GM23338 (cell line): ENCODE measurements around the gene OR56A5. TPM values are rescaled to one million over a fixed set of nuclear protein-coding genes. Genes with fewer than 3 reads are reported as not detected.

ENCODE experiments used
- ATAC-seq: fragments of 200-7000 bp; cut with Tn5 transposase; 3 replicates; pipeline ENCODE4 v1.9.1; 2020
- DNase-seq: peaks from one replicate; pipeline ENCODE4 v3.0.0-alpha.2; 2015; ENCODE audit warnings: low spot score
- H2AFZ ChIP-seq: fragments of 200-600 bp; sonication (generic); 2 replicates; pipeline ENCODE4 v1.8.0; 2016; ENCODE audit warnings: antibody characterized with exemption, mild to moderate bottlenecking, moderate library complexity
- H3F3A ChIP-seq: fragments of 200-600 bp; sonication (generic); replicated peaks from 2 replicates; pipeline ENCODE4 v1.8.0; 2017; ENCODE audit warnings: antibody characterized with exemption, mixed run types, low read depth
- H3K27ac ChIP-seq: fragments of 200-600 bp; sonication (generic); 2 replicates; pipeline ENCODE4 v1.6.1; 2016; ENCODE audit warnings: low read depth
- H3K27me3 ChIP-seq: fragments of 200-600 bp; sonication (generic); 2 replicates; pipeline ENCODE4 v1.8.0; 2016; ENCODE audit warnings: mild to moderate bottlenecking, mixed run types, moderate library complexity; ENCODE audit not compliant: insufficient read depth
- H3K36me3 ChIP-seq: fragments of 200-600 bp; sonication (generic); 2 replicates; pipeline ENCODE4 v1.8.0; 2016; ENCODE audit warnings: mild to moderate bottlenecking; ENCODE audit not compliant: insufficient read depth
- H3K4me1 ChIP-seq: fragments of 200-600 bp; sonication (generic); 2 replicates; pipeline ENCODE4 v1.8.0; 2016; ENCODE audit warnings: mild to moderate bottlenecking, moderate library complexity; ENCODE audit not compliant: insufficient read depth
- H3K4me2 ChIP-seq: fragments of 200-600 bp; sonication (generic); 2 replicates; pipeline ENCODE4 v1.7.1; 2017; ENCODE audit warnings: mixed run types
- H3K4me3 ChIP-seq: fragments of 200-600 bp; sonication (generic); 2 replicates; pipeline ENCODE4 v1.6.1; 2016; ENCODE audit warnings: mixed run types
- H3K79me2 ChIP-seq: fragments of 200-600 bp; sonication (generic); replicated peaks from 2 replicates; pipeline ENCODE4 v1.8.0; 2017; ENCODE audit warnings: mild to moderate bottlenecking; ENCODE audit not compliant: insufficient read depth
- H3K9me2 ChIP-seq: fragments of 200-600 bp; sonication (generic); 2 replicates; pipeline ENCODE4 v1.8.0; 2017; ENCODE audit not compliant: insufficient read depth
- H4K20me1 ChIP-seq: fragments of 200-600 bp; sonication (generic); replicated peaks from 2 replicates; pipeline ENCODE4 v1.8.0; 2017; ENCODE audit warnings: mild to moderate bottlenecking; ENCODE audit not compliant: insufficient read depth
- H3K27ac Mint-ChIP-seq: 2 replicates; pipeline ENCODE4 v1.8.0; 2020; ENCODE audit warnings: inconsistent platforms, mild to moderate bottlenecking, moderate library complexity, mixed read lengths
- H3K27me3 Mint-ChIP-seq: 3 replicates; pipeline ENCODE4 v1.8.0; 2022; ENCODE audit warnings: low read depth, mild to moderate bottlenecking, moderate library complexity, mixed read lengths, inconsistent platforms; ENCODE audit not compliant: insufficient read depth, poor library complexity
- H3K36me3 Mint-ChIP-seq: 3 replicates; pipeline ENCODE4 v1.8.0; 2021; ENCODE audit warnings: low read depth, mild to moderate bottlenecking, inconsistent platforms, moderate library complexity, mixed read lengths
- H3K4me1 Mint-ChIP-seq: 3 replicates; pipeline ENCODE4 v1.8.0; 2020; ENCODE audit warnings: mild to moderate bottlenecking, inconsistent platforms, mixed read lengths
- H3K4me3 Mint-ChIP-seq: 3 replicates; pipeline ENCODE4 v1.8.0; 2021; ENCODE audit warnings: moderate library complexity, mild to moderate bottlenecking, inconsistent platforms, mixed read lengths
- H3K9me3 Mint-ChIP-seq: 3 replicates; pipeline ENCODE4 v1.8.0; 2020; ENCODE audit warnings: moderate library complexity, mild to moderate bottlenecking, inconsistent platforms, mixed read lengths
- CREB1 ChIP-seq: fragments of 250-450 bp; sonication (Bioruptor Pico); IDR thresholded peaks from 2 replicates; pipeline ENCODE4 v1.5.0; 2020; ENCODE audit warnings: low read depth, mild to moderate bottlenecking, moderate library complexity
- CTCF ChIP-seq, 2 experiments: fragments of 200-600 bp in 1 of 2; sonication (generic) in 1 of 2; conservative IDR thresholded peaks; 2 replicates each; pipeline versions ENCODE4 v1.5.1 to v1.6.1; 2016 to 2017; ENCODE audit warnings: antibody characterized with exemption in 2 of 2, low read depth in 2 of 2, mild to moderate bottlenecking in 2 of 2, moderate library complexity in 1 of 2
- ETS1 ChIP-seq: IDR thresholded peaks from 2 replicates; pipeline ENCODE4 v1.6.1; 2016; ENCODE audit warnings: antibody characterized with exemption
- EZH2 ChIP-seq: fragments of 200-600 bp; sonication (generic); IDR thresholded peaks from one replicate; pipeline ENCODE4 v1.8.0; 2017; ENCODE audit warnings: antibody characterized with exemption, mild to moderate bottlenecking, low read depth; ENCODE audit not compliant: unreplicated experiment
- EZH2phosphoT487 ChIP-seq: fragments of 200-600 bp; sonication (generic); IDR thresholded peaks from one replicate; pipeline ENCODE4 v1.8.1; 2018; ENCODE audit warnings: antibody characterized with exemption; ENCODE audit not compliant: unreplicated experiment
- JUNB ChIP-seq: IDR thresholded peaks from one replicate; pipeline ENCODE4 v1.6.1; 2016; ENCODE audit warnings: antibody characterized with exemption; ENCODE audit not compliant: unreplicated experiment
- POLR2AphosphoS5 ChIP-seq: IDR thresholded peaks from 2 replicates; pipeline ENCODE4 v1.6.1; 2016; ENCODE audit warnings: antibody characterized with exemption, low read depth
- REST ChIP-seq: IDR thresholded peaks from one replicate; pipeline ENCODE4 v1.6.1; 2018; ENCODE audit warnings: antibody characterized with exemption; ENCODE audit not compliant: unreplicated experiment
- STAT1 ChIP-seq: IDR thresholded peaks from one replicate; pipeline ENCODE4 v1.6.1; 2016; ENCODE audit warnings: antibody characterized with exemption; ENCODE audit not compliant: unreplicated experiment
- ZNF114 ChIP-seq: fragments of 250-450 bp; sonication (Bioruptor Pico); IDR thresholded peaks from 2 replicates; pipeline ENCODE4 v1.5.0; 2020; ENCODE audit warnings: mild to moderate bottlenecking, moderate library complexity
- ZNF331 ChIP-seq: fragments of 250-450 bp; sonication (Bioruptor Pico); IDR thresholded peaks from 2 replicates; pipeline ENCODE4 v1.5.0; 2020; ENCODE audit warnings: low read depth, mild to moderate bottlenecking, moderate library complexity
- ZNF462 ChIP-seq: fragments of 250-450 bp; sonication (Bioruptor Pico); IDR thresholded peaks from 2 replicates; pipeline ENCODE4 v1.5.0; 2020; ENCODE audit warnings: mild to moderate bottlenecking, moderate library complexity
- polyA plus RNA-seq: library from polyadenylated mRNA; unstranded; fragments of >200 nt; fragmentation: Nextera tagmentation; extraction: Ambion mirVana; gene quantifications from 2 replicates; pipeline ENCODE4 v1.2.1, GENCODE V29; 2016
- total RNA-seq: library from RNA; depleted of rRNA; stranded (reverse); fragments of >200 nt; shearing (Covaris generic); gene quantifications from 2 replicates; pipeline ENCODE4 v1.2.3, GENCODE V29; 2014

The OR56A5 gene
- total and polyA plus RNA-seq, 2 experiments from 2014 or later, result not detected

GRCh38 chr11:6002202-6002699 is 34.0 kb upstream of the OR56A5 start (continued):
- TF ChIP-seq ETS1, result no peak

GRCh38 chr11:5994791-5995190 is 26.5 kb upstream of the OR56A5 start:
- H3K9me2 ChIP-seq, result no peaks in the 10 kb centered on the region
- H3K79me2 ChIP-seq, result no peaks in the 10 kb centered on the region
- no peak for ATAC-seq
- H3K4me1 ChIP-seq, result no peaks in the 10 kb centered on the region
- H3K36me3 Mint-ChIP-seq, result no peaks in the 10 kb centered on the region
- no peak overlapping the region for H3K27ac Mint-ChIP-seq
- no peaks in the 10 kb centered on the region for H4K20me1 ChIP-seq
- H3K27me3 Mint-ChIP-seq, result peaks cover 2% of the 10 kb centered on the region
- H3F3A ChIP-seq, result no peaks in the 10 kb centered on the region
- H3K4me3 Mint-ChIP-seq, result no peak overlapping the region
- H3K4me1 Mint-ChIP-seq, result peaks cover 3% of the 10 kb centered on the region; the same call in 1 of the 3 replicates
- H3K36me3 ChIP-seq, result no peaks in the 10 kb centered on the region
- H3K4me3 ChIP-seq, result no peak overlapping the region
- H3K27ac ChIP-seq, result no peak overlapping the region
- H3K9me3 Mint-ChIP-seq, result no peaks in the 10 kb centered on the region
- no peak for DNase-seq
- no peak overlapping the region for H2AFZ ChIP-seq
- H3K4me2 ChIP-seq, result no peak overlapping the region
- no peaks in the 10 kb centered on the region for H3K27me3 ChIP-seq
- TF ChIP-seq JUNB (no peak), EZH2phosphoT487 (no peak), CTCF (conservative IDR thresholded peaks at IDR 0.05; ENCODE audit: low read depth in 2 of 2) (no peak), STAT1 (no peak), ZNF462 (no peak), EZH2 (no peak), POLR2AphosphoS5 (no peak), ZNF331 (CRISPR knock-in tag) (no peak), ETS1 (no peak), ZNF114 (no peak), REST (no peak), CREB1 (CRISPR knock-in tag) (no peak)
